HEK293 (cell line): ENCODE results near the gene MAP2K6.

Source experiments
- CTCF ChIA-PET: fragments of 350-600 bp; formaldehyde crosslinking; extraction: SDS; loops from one replicate; lab custom pipeline; 2021; ENCODE audit warnings: antibody characterized with exemption; lab: Yijun Ruan, JAX
- POLR2A ChIA-PET: fragments of 300-600 bp; formaldehyde crosslinking; extraction: SDS; loops from one replicate; lab custom pipeline; 2020; ENCODE audit warnings: antibody characterized with exemption, inconsistent platforms; lab: Yijun Ruan, JAX
- H3K27ac ChIP-seq: fragments of 200-500 bp; sonication (Bioruptor generic); 2 replicates; pipeline ENCODE4 v1.5.1; 2014; ENCODE audit warnings: low read depth, low read length, control low read depth, inconsistent platforms; ENCODE audit errors: extremely low read depth
- H3K36me3 ChIP-seq, 2 experiments: fragments of 200-500 bp in 1 of 2; sonication (Bioruptor generic) in 1 of 2; 1 replicate in 1 of 2; 2 replicates in 1 of 2; pipeline ENCODE4 v1.5.1; 2014 to 2017; ENCODE audit warnings: inconsistent platforms in 2 of 2, low read length in 2 of 2; ENCODE audit not compliant: control insufficient read depth in 2 of 2, insufficient read depth in 1 of 2
- H3K4me1 ChIP-seq: fragments of 200-500 bp; sonication (Bioruptor generic); 2 replicates; pipeline ENCODE4 v1.5.1; 2014; ENCODE audit warnings: mild to moderate bottlenecking, low read length, inconsistent platforms; ENCODE audit not compliant: control insufficient read depth, insufficient read depth
- H3K4me3 ChIP-seq: 2 replicates; pipeline ENCODE4 v1.5.1; 2011; ENCODE audit warnings: low read depth, mild to moderate bottlenecking, control low read depth, low read length, moderate library complexity
- H3K9me3 ChIP-seq: fragments of 200-500 bp; sonication (Bioruptor generic); 2 replicates; pipeline ENCODE4 v1.5.1; 2014; ENCODE audit warnings: low read depth, low read length, inconsistent platforms; ENCODE audit not compliant: control insufficient read depth, insufficient read depth
- BCL11A ChIP-seq: fragments of 450-650 bp; formaldehyde crosslinking; IDR thresholded peaks from 2 replicates; pipeline ENCODE4 v1.5.1; 2016; ENCODE audit warnings: low read depth, missing biosample characterization, missing genetic modification characterization
- GLIS2 ChIP-seq: fragments of 450-650 bp; formaldehyde crosslinking; IDR thresholded peaks from 2 replicates; pipeline ENCODE4 v1.5.1; 2016; ENCODE audit warnings: missing biosample characterization, missing genetic modification characterization
- KLF10 ChIP-seq: fragments of 450-650 bp; IDR thresholded peaks from 2 replicates; pipeline ENCODE4 v1.5.1; 2018; ENCODE audit warnings: missing biosample characterization, mild to moderate bottlenecking, missing genetic modification characterization
- KLF8 ChIP-seq: fragments of 450-650 bp; formaldehyde crosslinking; IDR thresholded peaks from 2 replicates; pipeline ENCODE4 v1.5.1; 2016; ENCODE audit warnings: missing biosample characterization, missing genetic modification characterization
- OVOL3 ChIP-seq: fragments of 450-650 bp; formaldehyde crosslinking; IDR thresholded peaks from 2 replicates; pipeline ENCODE4 v1.5.1; 2016; ENCODE audit warnings: missing biosample characterization, missing genetic modification characterization
- SALL2 ChIP-seq: fragments of 450-650 bp; formaldehyde crosslinking; IDR thresholded peaks from 2 replicates; pipeline ENCODE4 v1.5.0; 2017; ENCODE audit warnings: missing biosample characterization, mild to moderate bottlenecking, missing genetic modification characterization, borderline replicate concordance
- ZIC2 ChIP-seq: fragments of 450-650 bp; formaldehyde crosslinking; IDR thresholded peaks from 2 replicates; pipeline ENCODE4 v1.5.1; 2016; ENCODE audit warnings: missing biosample characterization, missing genetic modification characterization
- ZNF146 ChIP-seq: fragments of 450-650 bp; formaldehyde crosslinking; IDR thresholded peaks from 2 replicates; pipeline ENCODE4 v1.5.1; 2016; ENCODE audit warnings: missing biosample characterization, missing genetic modification characterization
- ZNF214 ChIP-seq: fragments of 450-650 bp; formaldehyde crosslinking; IDR thresholded peaks from 2 replicates; pipeline ENCODE4 v1.5.1; 2017; ENCODE audit warnings: missing biosample characterization, mild to moderate bottlenecking, missing genetic modification characterization, borderline replicate concordance
- ZNF221 ChIP-seq: fragments of 450-650 bp; formaldehyde crosslinking; IDR thresholded peaks from 2 replicates; pipeline ENCODE4 v1.5.1; 2017; ENCODE audit warnings: missing biosample characterization, missing genetic modification characterization, borderline replicate concordance
- ZNF223 ChIP-seq: fragments of 450-650 bp; formaldehyde crosslinking; IDR thresholded peaks from 2 replicates; pipeline ENCODE4 v1.5.1; 2016; ENCODE audit warnings: missing biosample characterization, missing genetic modification characterization
- ZNF266 ChIP-seq: fragments of 450-650 bp; formaldehyde crosslinking; IDR thresholded peaks from 2 replicates; pipeline ENCODE4 v1.5.1; 2016; ENCODE audit warnings: missing biosample characterization, missing genetic modification characterization, low read depth
- ZNF341 ChIP-seq: fragments of 450-650 bp; formaldehyde crosslinking; IDR thresholded peaks from 2 replicates; pipeline ENCODE4; 2016; ENCODE audit warnings: low read depth, missing biosample characterization, missing genetic modification characterization
- ZNF404 ChIP-seq: fragments of 450-650 bp; formaldehyde crosslinking; IDR thresholded peaks from 2 replicates; pipeline ENCODE4 v1.5.1; 2017; ENCODE audit warnings: missing biosample characterization, missing genetic modification characterization
- ZNF423 ChIP-seq: fragments of 450-650 bp; formaldehyde crosslinking; IDR thresholded peaks from 2 replicates; pipeline ENCODE4 v1.5.1; 2016; ENCODE audit warnings: missing biosample characterization, missing genetic modification characterization
- ZNF433 ChIP-seq: fragments of 450-650 bp; formaldehyde crosslinking; IDR thresholded peaks from 2 replicates; pipeline ENCODE4 v1.5.1; 2016; ENCODE audit warnings: missing biosample characterization, missing genetic modification characterization, low read depth
- ZNF510 ChIP-seq: fragments of 450-650 bp; formaldehyde crosslinking; IDR thresholded peaks from 2 replicates; pipeline ENCODE4 v1.5.1; 2018; ENCODE audit warnings: mild to moderate bottlenecking, missing genetic modification characterization, missing biosample characterization; ENCODE audit not compliant: insufficient replicate concordance
- ZNF514 ChIP-seq: fragments of 450-650 bp; formaldehyde crosslinking; IDR thresholded peaks from 2 replicates; pipeline ENCODE4 v1.5.1; 2016; ENCODE audit warnings: missing biosample characterization, missing genetic modification characterization
- ZNF530 ChIP-seq: fragments of 450-650 bp; formaldehyde crosslinking; IDR thresholded peaks from 2 replicates; pipeline ENCODE4 v1.5.1; 2016; ENCODE audit warnings: low read depth, missing biosample characterization, missing genetic modification characterization
- TF ChIP-seq, protein P1 (sequence below): fragments of 450-650 bp; formaldehyde crosslinking; IDR thresholded peaks from 2 replicates; pipeline ENCODE4 v1.5.1; 2016; ENCODE audit warnings: missing biosample characterization, missing genetic modification characterization
- TF ChIP-seq, protein P2 (sequence below): fragments of 450-650 bp; formaldehyde crosslinking; IDR thresholded peaks from 2 replicates; pipeline ENCODE4 v1.5.1; 2017; ENCODE audit warnings: missing biosample characterization, missing genetic modification characterization
- TF ChIP-seq, protein P3 (sequence below): fragments of 450-650 bp; formaldehyde crosslinking; IDR thresholded peaks from 2 replicates; pipeline ENCODE4 v1.5.1; 2016; ENCODE audit warnings: missing biosample characterization, missing genetic modification characterization
- TF ChIP-seq, protein P4 (sequence below): fragments of 450-650 bp; formaldehyde crosslinking; IDR thresholded peaks from 2 replicates; pipeline ENCODE4 v1.5.1; 2016; ENCODE audit warnings: missing biosample characterization, missing genetic modification characterization

Gene MAP2K6

DNA sequence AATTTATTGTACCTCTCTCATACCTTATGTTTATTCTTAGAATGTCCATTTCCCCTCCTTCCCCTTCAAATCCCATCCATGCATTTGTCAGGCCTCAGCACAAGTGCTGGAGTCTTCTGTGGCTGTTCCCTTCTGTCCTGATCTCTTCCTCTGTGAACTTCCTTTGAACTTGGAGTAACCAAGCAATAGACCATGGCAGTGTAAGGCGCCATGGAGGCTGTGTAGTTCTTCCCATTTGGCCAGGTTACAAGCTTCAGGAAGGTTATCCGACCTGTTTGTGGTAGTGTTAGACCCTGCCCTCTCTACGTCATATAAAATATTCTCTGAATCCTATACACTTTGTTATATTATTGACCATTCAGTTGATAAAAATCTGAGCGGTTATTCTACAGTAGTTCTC, 28.6 kb downstream of the MAP2K6 start (continued):
- no peak for TF ChIP-seq ZNF223 (tag by site-specific recombination)
- TF ChIP-seq ZNF214 (tag by site-specific recombination) = no peak
- TF ChIP-seq, protein P1, sequence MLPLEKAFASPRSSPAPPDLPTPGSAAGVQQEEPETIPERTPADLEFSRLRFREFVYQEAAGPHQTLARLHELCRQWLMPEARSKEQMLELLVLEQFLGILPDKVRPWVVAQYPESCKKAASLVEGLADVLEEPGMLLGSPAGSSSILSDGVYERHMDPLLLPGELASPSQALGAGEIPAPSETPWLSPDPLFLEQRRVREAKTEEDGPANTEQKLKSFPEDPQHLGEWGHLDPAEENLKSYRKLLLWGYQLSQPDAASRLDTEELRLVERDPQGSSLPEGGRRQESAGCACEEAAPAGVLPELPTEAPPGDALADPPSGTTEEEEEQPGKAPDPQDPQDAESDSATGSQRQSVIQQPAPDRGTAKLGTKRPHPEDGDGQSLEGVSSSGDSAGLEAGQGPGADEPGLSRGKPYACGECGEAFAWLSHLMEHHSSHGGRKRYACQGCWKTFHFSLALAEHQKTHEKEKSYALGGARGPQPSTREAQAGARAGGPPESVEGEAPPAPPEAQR (tag by site-specific recombination) = no peak
- TF ChIP-seq ZIC2 (tag by site-specific recombination) = no peak
- TF ChIP-seq, all 188 proteins: peak for 0

DNA sequence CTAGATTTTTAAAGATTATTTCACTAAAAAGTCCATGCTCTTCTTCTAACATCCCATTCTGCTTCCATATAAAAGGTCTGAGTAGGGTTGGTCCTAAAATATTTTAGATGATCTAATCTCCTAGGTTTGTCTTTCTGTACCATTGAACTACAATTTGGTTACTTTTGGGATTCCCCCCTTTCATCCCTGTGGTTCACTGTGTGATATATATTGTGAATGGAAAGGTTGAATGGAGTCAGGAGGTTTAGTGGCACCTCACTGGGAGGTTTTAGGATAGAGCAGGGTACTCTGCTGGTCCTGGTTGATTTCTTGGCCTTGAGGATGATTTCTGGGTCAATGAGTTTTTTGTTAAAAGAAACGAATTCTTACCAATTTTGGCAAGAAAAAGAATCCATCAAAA, 29.5 kb downstream of the MAP2K6 start:
- Histone ChIP-seq H3K27ac (no peak overlapping the region), H3K36me3 (no peaks in the 10 kb centered on the region), H3K4me1 (no peaks in the 10 kb centered on the region)
- no peak for TF ChIP-seq ZNF223 (tag by site-specific recombination)
- TF ChIP-seq ZNF510 (tag by site-specific recombination) = no peak
- TF ChIP-seq, all 188 proteins: peak for 0
- POLR2A ChIA-PET = no interaction called here
- CTCF ChIA-PET = no interaction called here
- Histone ChIP-seq H3K9me3 (no peaks in the 10 kb centered on the region), H3K4me3 (no peak overlapping the region)

DNA sequence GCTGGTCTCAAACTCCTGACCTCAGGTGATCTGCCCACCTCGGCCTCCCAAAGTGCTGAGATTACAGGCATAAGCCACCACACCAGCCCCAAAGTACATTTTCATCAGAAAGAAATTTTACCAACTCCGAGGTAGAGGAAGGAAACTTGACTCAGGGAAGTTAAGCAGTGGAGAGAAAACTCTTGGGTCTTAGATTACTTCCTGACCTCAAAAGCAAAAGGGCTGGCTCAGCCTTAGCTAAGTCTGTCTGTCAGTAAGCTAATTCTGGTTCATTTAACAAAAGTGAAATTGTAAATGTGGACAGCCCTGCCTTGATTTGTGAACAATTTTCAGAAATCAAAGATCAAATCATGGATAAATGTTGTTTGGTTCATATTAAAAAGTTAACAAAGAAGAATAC, 30.6 kb downstream of the MAP2K6 start:
- H3K4me3 ChIP-seq = no peak overlapping the region
- no peaks in the 10 kb centered on the region for H3K36me3 ChIP-seq
- no peaks in the 10 kb centered on the region for H3K9me3 ChIP-seq
- POLR2A ChIA-PET = no interaction called here
- no peak overlapping the region for H3K27ac ChIP-seq
- CTCF ChIA-PET = interaction anchor here (0.7 kb wide), 1 partner anchor 50 kb away, joined by 3 read pairs; no protein-coding TSS in a partner anchor
- no peak for TF ChIP-seq ZNF423 (tag by site-specific recombination)
- no peak for TF ChIP-seq SALL2 (tag by site-specific recombination)
- no peak for TF ChIP-seq ZNF433
- no peak for TF ChIP-seq GLIS2 (tag by site-specific recombination)
- TF ChIP-seq ZNF341 (tag by site-specific recombination) = no peak
- TF ChIP-seq, protein P2, sequence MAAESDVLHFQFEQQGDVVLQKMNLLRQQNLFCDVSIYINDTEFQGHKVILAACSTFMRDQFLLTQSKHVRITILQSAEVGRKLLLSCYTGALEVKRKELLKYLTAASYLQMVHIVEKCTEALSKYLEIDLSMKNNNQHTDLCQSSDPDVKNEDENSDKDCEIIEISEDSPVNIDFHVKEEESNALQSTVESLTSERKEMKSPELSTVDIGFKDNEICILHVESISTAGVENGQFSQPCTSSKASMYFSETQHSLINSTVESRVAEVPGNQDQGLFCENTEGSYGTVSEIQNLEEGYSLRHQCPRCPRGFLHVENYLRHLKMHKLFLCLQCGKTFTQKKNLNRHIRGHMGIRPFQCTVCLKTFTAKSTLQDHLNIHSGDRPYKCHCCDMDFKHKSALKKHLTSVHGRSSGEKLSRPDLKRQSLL (tag by site-specific recombination) = no peak
- no peak for TF ChIP-seq OVOL3 (tag by site-specific recombination)
- no peak for TF ChIP-seq KLF8 (tag by site-specific recombination)
- TF ChIP-seq ZNF514 (tag by site-specific recombination) = no peak
- TF ChIP-seq ZNF266 (tag by site-specific recombination) = no peak
- TF ChIP-seq ZNF146 (tag by site-specific recombination) = no peak
- no peak for TF ChIP-seq ZNF221 (tag by site-specific recombination)
- TF ChIP-seq KLF10 (tag by site-specific recombination) = no peak
- TF ChIP-seq, protein P3, sequence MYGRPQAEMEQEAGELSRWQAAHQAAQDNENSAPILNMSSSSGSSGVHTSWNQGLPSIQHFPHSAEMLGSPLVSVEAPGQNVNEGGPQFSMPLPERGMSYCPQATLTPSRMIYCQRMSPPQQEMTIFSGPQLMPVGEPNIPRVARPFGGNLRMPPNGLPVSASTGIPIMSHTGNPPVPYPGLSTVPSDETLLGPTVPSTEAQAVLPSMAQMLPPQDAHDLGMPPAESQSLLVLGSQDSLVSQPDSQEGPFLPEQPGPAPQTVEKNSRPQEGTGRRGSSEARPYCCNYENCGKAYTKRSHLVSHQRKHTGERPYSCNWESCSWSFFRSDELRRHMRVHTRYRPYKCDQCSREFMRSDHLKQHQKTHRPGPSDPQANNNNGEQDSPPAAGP = no peak
- TF ChIP-seq ZIC2 (tag by site-specific recombination) = no peak
- TF ChIP-seq, protein P4, sequence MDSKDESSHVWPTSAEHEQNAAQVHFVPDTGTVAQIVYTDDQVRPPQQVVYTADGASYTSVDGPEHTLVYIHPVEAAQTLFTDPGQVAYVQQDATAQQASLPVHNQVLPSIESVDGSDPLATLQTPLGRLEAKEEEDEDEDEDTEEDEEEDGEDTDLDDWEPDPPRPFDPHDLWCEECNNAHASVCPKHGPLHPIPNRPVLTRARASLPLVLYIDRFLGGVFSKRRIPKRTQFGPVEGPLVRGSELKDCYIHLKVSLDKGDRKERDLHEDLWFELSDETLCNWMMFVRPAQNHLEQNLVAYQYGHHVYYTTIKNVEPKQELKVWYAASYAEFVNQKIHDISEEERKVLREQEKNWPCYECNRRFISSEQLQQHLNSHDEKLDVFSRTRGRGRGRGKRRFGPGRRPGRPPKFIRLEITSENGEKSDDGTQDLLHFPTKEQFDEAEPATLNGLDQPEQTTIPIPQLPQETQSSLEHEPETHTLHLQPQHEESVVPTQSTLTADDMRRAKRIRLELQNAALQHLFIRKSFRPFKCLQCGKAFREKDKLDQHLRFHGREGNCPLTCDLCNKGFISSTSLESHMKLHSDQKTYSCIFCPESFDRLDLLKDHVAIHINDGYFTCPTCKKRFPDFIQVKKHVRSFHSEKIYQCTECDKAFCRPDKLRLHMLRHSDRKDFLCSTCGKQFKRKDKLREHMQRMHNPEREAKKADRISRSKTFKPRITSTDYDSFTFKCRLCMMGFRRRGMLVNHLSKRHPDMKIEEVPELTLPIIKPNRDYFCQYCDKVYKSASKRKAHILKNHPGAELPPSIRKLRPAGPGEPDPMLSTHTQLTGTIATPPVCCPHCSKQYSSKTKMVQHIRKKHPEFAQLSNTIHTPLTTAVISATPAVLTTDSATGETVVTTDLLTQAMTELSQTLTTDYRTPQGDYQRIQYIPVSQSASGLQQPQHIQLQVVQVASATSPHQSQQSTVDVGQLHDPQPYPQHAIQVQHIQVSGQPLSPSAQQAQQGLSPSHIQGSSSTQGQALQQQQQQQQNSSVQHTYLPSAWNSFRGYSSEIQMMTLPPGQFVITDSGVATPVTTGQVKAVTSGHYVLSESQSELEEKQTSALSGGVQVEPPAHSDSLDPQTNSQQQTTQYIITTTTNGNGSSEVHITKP (tag by site-specific recombination) = no peak
- TF ChIP-seq BCL11A (tag by site-specific recombination) = no peak
- no peak for TF ChIP-seq ZNF530 (tag by site-specific recombination)
- TF ChIP-seq ZNF404 (tag by site-specific recombination) = no peak
- no peaks in the 10 kb centered on the region for H3K4me1 ChIP-seq
